ENCODE results near the gene SLC35F3. TPM values are rescaled to one million over a fixed set of nuclear protein-coding genes. Genes with fewer than 3 reads are reported as not detected.

SLC35F3 gene
- total RNA-seq, 2 experiments from 2014 or later = 0.59 to 0.70 TPM

DNA sequence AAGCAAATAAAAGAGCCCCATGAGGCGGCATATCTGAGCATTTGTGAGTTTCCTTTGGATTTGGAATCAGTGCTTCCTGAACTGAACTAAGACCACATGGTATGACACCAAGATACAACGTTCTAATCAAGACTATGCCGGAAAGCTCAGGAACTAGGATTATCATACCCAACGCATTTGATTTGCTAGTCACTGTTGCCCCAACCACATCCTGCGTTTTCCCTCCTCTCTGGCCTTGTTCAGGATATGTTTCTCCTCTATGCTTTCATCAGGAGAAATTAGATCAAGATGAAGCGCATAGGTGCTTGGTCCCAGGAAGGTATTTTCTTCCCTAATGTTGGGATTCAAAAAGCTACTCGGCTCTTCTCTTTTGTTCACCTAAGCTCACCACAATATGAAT is 79.3 kb downstream of the SLC35F3 start:
- DNase-seq = no peak
- Mint-ChIP-seq H3K36me3 (no peaks in the 10 kb centered on the region), H3K27ac (no peak overlapping the region), H3K9me3 (no peaks in the 10 kb centered on the region), H3K27me3 (peaks cover 13% of the 10 kb centered on the region), H3K4me1 (ENCODE audit: low read depth) (no peaks in the 10 kb centered on the region), H3K4me3 (no peak overlapping the region)
- ChIA-PET POLR2A (no interaction called here), CTCF (no interaction called here)
- intact Hi-C loops (cut with micrococcal nuclease) = no loop called here

DNA sequence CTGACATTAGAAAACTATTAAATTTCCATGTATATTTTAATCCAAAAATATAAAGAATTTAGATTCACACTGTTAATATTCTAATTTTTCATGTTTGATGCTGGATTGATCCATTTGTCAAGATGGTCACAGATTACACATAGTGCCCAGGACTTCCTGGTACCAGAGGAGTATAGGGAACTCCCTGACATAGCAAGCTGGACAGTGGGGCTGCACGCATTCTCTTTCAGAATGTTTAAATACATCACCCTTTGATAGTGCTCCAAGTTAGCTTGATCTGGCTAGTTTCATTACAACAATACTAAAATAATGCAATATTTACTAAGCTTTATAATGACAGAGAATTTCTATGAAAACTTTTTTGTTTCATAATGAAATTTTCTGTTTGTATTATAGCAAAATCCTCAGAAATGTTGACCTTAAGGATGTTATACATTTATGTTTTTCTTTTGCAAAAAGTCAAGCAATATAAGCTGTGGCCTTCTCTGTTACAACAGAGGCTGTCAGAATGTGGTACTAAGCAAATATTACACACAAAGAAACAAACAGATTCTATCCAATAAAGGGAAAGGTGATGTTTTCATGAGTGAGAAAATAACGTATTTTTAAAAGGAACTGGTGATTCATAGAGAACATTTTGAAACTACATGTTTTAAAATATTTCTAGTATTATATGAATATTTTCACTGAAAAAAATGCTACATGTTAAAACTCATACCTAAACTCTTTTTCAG is 84.7 kb downstream of the SLC35F3 start:
- CTCF ChIA-PET = no interaction called here
- intact Hi-C loops (cut with micrococcal nuclease) = no loop called here
- Mint-ChIP-seq H3K9me3 (no peaks in the 10 kb centered on the region), H3K27ac (no peak overlapping the region), H3K4me3 (no peak overlapping the region), H3K36me3 (no peaks in the 10 kb centered on the region), H3K4me1 (ENCODE audit: low read depth) (no peaks in the 10 kb centered on the region), H3K27me3 (peaks cover 27% of the 10 kb centered on the region)
- no peak for DNase-seq
- POLR2A ChIA-PET = no interaction called here

DNA sequence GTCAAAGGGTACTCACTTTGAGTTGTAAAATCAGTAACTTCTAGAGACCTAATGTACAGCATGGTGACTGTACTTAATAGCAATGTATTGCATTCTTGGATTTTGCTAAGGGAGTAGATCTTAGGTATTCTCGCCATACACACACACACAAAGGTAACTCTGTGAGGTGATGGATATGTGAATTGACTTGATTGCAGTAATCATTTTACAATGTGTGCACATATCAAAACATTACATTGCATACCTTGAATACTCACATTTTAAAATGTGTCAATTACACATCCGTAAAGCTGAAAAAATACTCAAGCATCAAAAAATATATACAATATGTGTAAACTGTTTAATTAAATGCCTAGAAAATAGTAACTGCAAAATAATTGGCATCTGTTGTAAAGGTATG is 86.0 kb downstream of the SLC35F3 start:
- H3K36me3 Mint-ChIP-seq = no peaks in the 10 kb centered on the region
- no peaks in the 10 kb centered on the region for H3K4me1 Mint-ChIP-seq (ENCODE audit: low read depth)
- ChIA-PET POLR2A (no interaction called here), CTCF (no interaction called here)
- H3K27ac Mint-ChIP-seq = no peak overlapping the region
- H3K4me3 Mint-ChIP-seq = no peak overlapping the region
- DNase-seq = no peak
- intact Hi-C loops (cut with micrococcal nuclease) = no loop called here
- H3K9me3 Mint-ChIP-seq = no peaks in the 10 kb centered on the region
- H3K27me3 Mint-ChIP-seq = peaks cover 27% of the 10 kb centered on the region

DNA sequence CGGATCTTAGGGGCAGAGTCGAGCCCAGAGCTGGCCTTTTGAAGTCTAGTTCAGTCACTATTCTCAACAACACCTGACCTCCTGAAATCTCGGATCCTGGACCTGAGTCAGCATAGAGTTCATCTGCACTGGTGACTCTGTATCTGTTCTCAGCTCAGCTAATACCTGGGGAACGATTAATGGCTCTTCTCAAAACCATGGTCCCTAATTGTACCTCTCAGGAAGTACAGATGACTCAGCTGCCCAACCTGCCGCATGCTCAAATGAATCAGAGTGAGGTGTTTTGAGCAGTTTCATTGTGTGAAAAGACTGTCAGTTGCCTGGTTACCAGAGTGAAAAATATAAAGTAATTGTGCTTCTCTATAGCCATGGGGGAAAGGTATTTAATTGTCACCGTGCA is 89.2 kb downstream of the SLC35F3 start:
- DNase-seq = peak; percentile 42
- Mint-ChIP-seq H3K36me3 (no peaks in the 10 kb centered on the region), H3K9me3 (no peaks in the 10 kb centered on the region), H3K4me3 (no peak overlapping the region), H3K27ac (no peak overlapping the region), H3K4me1 (ENCODE audit: low read depth) (no peaks in the 10 kb centered on the region), H3K27me3 (peaks cover 23% of the 10 kb centered on the region)
- intact Hi-C loops (cut with micrococcal nuclease) = no loop called here
- POLR2A ChIA-PET = no interaction called here
- CTCF ChIA-PET = no interaction called here

DNA sequence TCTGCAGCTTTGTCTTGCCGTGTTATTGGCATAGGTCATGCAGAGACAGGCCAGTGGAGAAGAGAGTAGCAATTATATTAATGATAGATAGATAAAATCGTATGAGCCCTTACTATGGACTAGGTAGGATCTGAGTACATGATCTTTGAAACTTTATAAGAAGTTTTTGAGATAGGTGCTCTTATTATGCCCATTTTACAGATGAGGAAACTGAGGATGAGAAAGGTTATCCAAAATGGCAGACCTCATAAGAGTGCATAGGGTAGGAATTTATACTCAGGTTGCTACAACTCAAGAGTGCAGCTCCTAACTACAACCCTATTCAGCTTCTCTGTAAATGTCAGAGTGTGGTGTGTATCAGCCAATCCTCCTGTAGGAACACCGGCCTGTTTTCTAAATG is 89.6 kb downstream of the SLC35F3 start:
- no peaks in the 10 kb centered on the region for H3K4me1 Mint-ChIP-seq (ENCODE audit: low read depth)
- ChIA-PET CTCF (no interaction called here), POLR2A (no interaction called here)
- no peaks in the 10 kb centered on the region for H3K9me3 Mint-ChIP-seq
- H3K27ac Mint-ChIP-seq = no peak overlapping the region
- peaks cover 23% of the 10 kb centered on the region for H3K27me3 Mint-ChIP-seq
- H3K36me3 Mint-ChIP-seq = no peaks in the 10 kb centered on the region
- no peak for DNase-seq
- intact Hi-C loops (cut with micrococcal nuclease) = no loop called here
- H3K4me3 Mint-ChIP-seq = no peak overlapping the region

DNA sequence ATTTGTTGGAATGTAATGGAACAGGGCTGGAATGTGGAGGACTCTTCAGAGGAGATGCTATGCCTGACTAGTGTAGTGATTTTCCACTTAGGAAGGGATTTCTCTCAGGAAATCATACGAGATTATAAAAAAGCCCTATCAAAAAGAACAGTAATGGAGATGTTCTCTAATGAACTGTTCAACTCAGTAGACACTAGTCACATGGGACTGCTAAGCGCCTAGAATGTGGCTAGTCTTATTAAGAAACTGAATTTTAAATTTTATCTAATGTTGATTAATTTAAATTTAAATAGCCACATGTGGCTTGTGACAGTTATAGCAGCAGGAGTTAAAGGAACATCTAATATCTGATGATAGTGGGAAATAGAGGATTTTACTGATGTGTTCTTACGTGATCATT is 94.0 kb downstream of the SLC35F3 start:
- H3K27me3 Mint-ChIP-seq = peaks cover 10% of the 10 kb centered on the region
- no peak for DNase-seq
- no peak overlapping the region for H3K27ac Mint-ChIP-seq
- ChIA-PET CTCF (no interaction called here), POLR2A (no interaction called here)
- intact Hi-C loops (cut with micrococcal nuclease) = no loop called here
- no peak overlapping the region for H3K4me3 Mint-ChIP-seq
- H3K4me1 Mint-ChIP-seq (ENCODE audit: low read depth) = no peaks in the 10 kb centered on the region
- no peaks in the 10 kb centered on the region for H3K36me3 Mint-ChIP-seq
- no peaks in the 10 kb centered on the region for H3K9me3 Mint-ChIP-seq

DNA sequence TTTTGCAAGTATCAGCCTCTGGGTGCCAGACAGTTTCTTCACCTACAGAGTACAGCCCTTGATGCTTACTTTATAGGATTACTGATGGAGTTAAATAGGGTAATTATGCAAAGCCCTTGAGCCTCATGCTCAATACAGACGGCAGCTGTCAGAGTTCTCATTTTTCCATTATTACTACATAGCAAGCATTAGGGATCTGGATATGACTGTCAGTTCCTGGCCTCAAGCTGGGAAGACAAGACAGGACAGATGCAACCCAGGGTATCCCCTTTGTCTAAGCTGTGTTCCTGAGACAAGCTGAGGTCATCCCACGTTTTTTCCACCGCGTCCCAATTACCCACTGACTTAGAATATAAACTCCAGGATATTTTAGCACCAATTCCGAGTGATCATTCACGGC is 94.4 kb downstream of the SLC35F3 start:
- H3K27ac Mint-ChIP-seq = no peak overlapping the region
- H3K4me3 Mint-ChIP-seq = no peak overlapping the region
- ChIA-PET POLR2A (no interaction called here), CTCF (no interaction called here)
- H3K4me1 Mint-ChIP-seq (ENCODE audit: low read depth) = no peaks in the 10 kb centered on the region
- intact Hi-C loops (cut with micrococcal nuclease) = no loop called here
- peaks cover 12% of the 10 kb centered on the region for H3K27me3 Mint-ChIP-seq
- no peak for DNase-seq
- H3K9me3 Mint-ChIP-seq = no peaks in the 10 kb centered on the region
- H3K36me3 Mint-ChIP-seq = no peaks in the 10 kb centered on the region

DNA sequence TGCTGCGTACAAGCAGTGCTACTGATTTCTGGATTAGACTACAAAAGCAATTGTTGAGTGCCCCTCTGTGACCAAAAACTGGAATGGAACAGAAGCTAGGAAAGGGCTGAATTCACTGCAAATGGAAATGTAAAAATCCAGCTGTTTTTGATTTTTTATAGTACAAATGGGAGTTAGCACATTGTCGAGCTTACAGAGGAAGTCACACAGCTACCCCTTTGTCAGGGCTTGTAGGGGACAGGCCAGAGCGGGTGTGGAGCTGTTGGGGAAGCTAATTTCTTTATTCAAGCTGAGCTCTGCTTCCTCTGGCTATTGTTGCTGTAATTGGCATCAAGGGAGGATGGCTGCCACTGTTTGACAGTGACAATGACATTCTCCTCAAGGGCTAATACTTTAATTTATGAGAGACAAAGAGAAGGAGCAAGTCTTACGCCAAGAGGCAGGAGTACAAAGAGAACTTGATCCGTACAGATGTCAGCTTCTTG is 96.1 kb downstream of the SLC35F3 start:
- intact Hi-C loops (cut with micrococcal nuclease) = no loop called here
- H3K27ac Mint-ChIP-seq = no peak overlapping the region
- no peak for DNase-seq
- POLR2A ChIA-PET = no interaction called here
- no peaks in the 10 kb centered on the region for H3K9me3 Mint-ChIP-seq
- peaks cover 17% of the 10 kb centered on the region for H3K27me3 Mint-ChIP-seq
- CTCF ChIA-PET = no interaction called here
- H3K4me1 Mint-ChIP-seq (ENCODE audit: low read depth) = no peaks in the 10 kb centered on the region
- no peak overlapping the region for H3K4me3 Mint-ChIP-seq
- H3K36me3 Mint-ChIP-seq = no peaks in the 10 kb centered on the region

DNA sequence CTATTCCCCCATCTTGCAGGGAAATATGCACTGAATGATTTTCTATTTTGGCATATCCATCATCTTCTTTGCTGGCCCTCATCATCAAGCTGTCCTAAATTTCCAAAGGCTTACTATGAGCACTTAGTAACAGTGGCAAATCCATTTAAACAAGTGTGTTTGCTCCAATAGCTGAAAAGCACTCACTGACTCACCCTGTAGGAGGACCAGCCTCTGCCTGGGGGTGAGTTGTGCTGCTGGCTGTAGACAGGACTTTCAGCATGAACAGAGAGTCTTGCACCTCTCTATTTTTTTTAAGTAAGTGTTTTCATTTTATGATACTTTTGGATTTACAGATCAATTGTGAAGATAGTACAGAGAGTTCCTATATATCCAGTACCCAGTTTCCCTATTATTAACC is 97.3 kb downstream of the SLC35F3 start:
- DNase-seq = no peak
- H3K9me3 Mint-ChIP-seq = no peaks in the 10 kb centered on the region
- ChIA-PET CTCF (no interaction called here), POLR2A (no interaction called here)
- no peak overlapping the region for H3K27ac Mint-ChIP-seq
- no peaks in the 10 kb centered on the region for H3K36me3 Mint-ChIP-seq
- intact Hi-C loops (cut with micrococcal nuclease) = no loop called here
- no peaks in the 10 kb centered on the region for H3K4me1 Mint-ChIP-seq (ENCODE audit: low read depth)
- H3K27me3 Mint-ChIP-seq = peaks cover 19% of the 10 kb centered on the region
- no peak overlapping the region for H3K4me3 Mint-ChIP-seq

DNA sequence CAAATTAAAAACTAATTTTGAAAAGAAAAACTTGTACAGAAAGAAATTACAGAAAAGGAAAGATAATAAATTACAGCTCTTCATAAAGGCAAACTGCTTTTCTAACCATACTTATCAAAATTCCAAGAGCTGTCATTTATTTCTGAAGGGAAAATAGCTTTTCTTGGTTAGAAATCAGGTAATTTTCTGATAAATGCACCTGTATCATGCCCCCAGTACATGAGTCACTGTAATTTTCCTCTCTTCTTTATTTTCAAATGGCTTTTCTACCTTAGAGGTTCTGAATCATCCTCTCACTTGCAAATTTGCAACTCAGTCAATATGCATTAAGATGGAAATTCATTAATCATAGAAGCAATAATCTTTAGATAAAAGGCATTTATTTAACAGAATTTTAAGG is 100.1 kb downstream of the SLC35F3 start:
- ChIA-PET POLR2A (no interaction called here), CTCF (no interaction called here)
- Mint-ChIP-seq H3K4me1 (ENCODE audit: low read depth) (no peaks in the 10 kb centered on the region), H3K36me3 (no peaks in the 10 kb centered on the region), H3K27ac (no peak overlapping the region), H3K9me3 (peaks cover 3% of the 10 kb centered on the region), H3K27me3 (peaks cover 12% of the 10 kb centered on the region), H3K4me3 (no peak overlapping the region)
- DNase-seq = no peak
- intact Hi-C loops (cut with micrococcal nuclease) = no loop called here

DNA sequence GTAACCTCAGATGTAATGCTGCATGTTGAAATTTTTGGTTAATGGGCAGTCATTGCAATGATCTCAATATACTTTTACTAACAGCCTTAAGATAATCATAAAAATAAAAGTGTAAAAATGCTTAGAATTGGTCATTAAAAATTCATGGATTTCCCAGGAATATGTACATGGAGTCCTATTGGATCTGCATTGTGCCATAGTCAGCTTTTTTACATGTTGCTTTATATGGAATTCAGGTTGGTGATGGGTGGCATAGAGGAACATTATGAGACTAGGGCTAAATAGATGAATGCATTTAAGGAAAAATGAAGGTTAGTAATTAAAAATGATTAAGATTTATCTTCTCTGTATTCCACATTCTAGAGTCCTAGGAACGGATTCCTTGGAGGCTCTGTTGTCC is 103.2 kb downstream of the SLC35F3 start:
- Mint-ChIP-seq H3K9me3 (peaks cover 4% of the 10 kb centered on the region), H3K27me3 (peaks cover 17% of the 10 kb centered on the region), H3K4me3 (no peak overlapping the region), H3K27ac (no peak overlapping the region), H3K36me3 (no peaks in the 10 kb centered on the region), H3K4me1 (ENCODE audit: low read depth) (no peaks in the 10 kb centered on the region)
- no peak for DNase-seq
- ChIA-PET POLR2A (no interaction called here), CTCF (no interaction called here)
- intact Hi-C loops (cut with micrococcal nuclease) = no loop called here

DNA sequence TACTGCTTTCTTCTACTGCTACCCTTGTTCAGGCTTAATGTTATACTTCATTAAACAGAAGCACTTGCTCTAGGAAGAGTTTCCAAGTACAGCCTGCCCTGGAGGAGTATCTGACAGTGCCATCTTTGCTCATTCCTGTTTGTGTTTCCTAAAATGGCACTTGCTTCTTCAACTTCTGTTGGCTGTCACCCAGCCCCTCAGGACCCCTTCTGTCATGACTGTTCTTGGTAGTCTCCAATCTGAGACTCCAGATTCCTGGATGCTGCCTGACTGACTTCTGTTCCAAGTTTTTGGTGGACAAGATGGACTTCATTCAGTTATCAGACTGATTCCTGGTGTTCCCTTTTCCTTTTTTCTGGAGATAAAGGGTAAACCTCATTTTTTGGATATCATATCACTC is 104.1 kb downstream of the SLC35F3 start:
- H3K27ac Mint-ChIP-seq = no peak overlapping the region
- intact Hi-C loops (cut with micrococcal nuclease) = no loop called here
- no peak overlapping the region for H3K4me3 Mint-ChIP-seq
- H3K27me3 Mint-ChIP-seq = peaks cover 19% of the 10 kb centered on the region
- H3K9me3 Mint-ChIP-seq = peaks cover 4% of the 10 kb centered on the region
- POLR2A ChIA-PET = no interaction called here
- CTCF ChIA-PET = no interaction called here
- H3K36me3 Mint-ChIP-seq = no peaks in the 10 kb centered on the region
- DNase-seq = no peak
- no peaks in the 10 kb centered on the region for H3K4me1 Mint-ChIP-seq (ENCODE audit: low read depth)

DNA sequence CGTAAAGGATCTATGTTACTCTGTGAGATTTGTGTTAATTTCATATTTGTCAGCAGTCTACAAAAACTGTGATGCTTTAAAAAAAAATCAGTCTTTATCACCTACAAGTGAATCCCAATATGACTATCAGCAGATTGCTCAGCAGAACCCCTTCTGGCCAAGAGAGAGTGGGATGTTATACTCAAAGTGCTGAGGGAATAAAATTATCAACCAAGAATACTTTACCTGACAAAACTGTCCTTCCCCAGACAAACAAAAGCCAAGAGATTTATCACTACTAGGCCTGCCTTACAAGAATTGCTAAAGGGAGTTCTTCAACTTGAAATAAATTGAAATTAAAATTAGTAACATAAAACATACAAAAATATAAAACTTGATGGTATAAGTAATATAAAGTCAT is 105.2 kb downstream of the SLC35F3 start:
- Mint-ChIP-seq H3K27me3 (peaks cover 18% of the 10 kb centered on the region), H3K9me3 (peaks cover 4% of the 10 kb centered on the region), H3K36me3 (no peaks in the 10 kb centered on the region), H3K4me3 (no peak overlapping the region), H3K27ac (no peak overlapping the region), H3K4me1 (ENCODE audit: low read depth) (no peaks in the 10 kb centered on the region)
- no peak for DNase-seq
- ChIA-PET POLR2A (no interaction called here), CTCF (no interaction called here)
- intact Hi-C loops (cut with micrococcal nuclease) = no loop called here

Measured in activated CD4-positive, alpha-beta memory T cell treated with anti-CD3 and anti-CD28 coated beads for 36 hours (primary cell).